Fibroblast of lung (primary cell): Measurements from ENCODE around the gene B4GAT1.

Experiments
- CTCF ChIP-seq, 2 donors: IDR thresholded peaks in 1 of 2; conservative IDR thresholded peaks in 1 of 2; 1 replicate in 1 of 2; 2 replicates in 1 of 2; pipeline ENCODE4 v1.5.1; 2011 to 2012; ENCODE audit warnings: low read length in 2 of 2, control low read depth in 1 of 2, inconsistent platforms in 1 of 2, low read depth in 1 of 2, mild to moderate bottlenecking in 1 of 2
- EZH2 ChIP-seq: IDR thresholded peaks from 2 replicates; pipeline ENCODE4 v1.5.1; 2012; ENCODE audit warnings: low read length, control low read depth, mild to moderate bottlenecking; ENCODE audit errors: missing control alignments

GRCh38 chr11:66317723-66318599, 29.5 kb downstream of the B4GAT1 start:
- TF ChIP-seq EZH2: no peak
- TF ChIP-seq CTCF (conservative IDR thresholded peaks at IDR 0.05 in 1 of 2, IDR thresholded peaks at IDR 0.05 in 1 of 2; ENCODE audit: low read depth in 1 of 2, low read length in 2 of 2): no peak
